Measurements from ENCODE around the gene GNL1.

DNA sequence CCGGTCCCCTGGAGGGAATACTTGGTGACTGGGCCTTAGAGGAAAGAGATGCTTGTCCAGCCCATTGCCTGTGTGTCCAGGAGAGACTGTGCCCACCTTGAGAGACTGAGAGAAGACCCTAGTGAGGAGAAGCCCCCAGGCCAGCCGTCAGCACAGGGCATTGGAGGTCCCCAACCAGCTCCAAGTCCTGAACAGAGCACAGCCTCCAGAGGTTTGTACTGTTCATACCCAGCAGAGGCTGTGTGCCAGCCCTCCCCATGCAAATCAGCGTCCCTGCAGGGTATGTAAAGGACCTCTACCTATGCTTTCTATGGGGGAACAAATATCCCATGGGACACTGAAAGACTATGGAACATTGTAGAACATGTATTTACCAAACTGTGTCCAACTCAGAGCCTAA is 58.6 kb downstream of the GNL1 start:
- no peak for TF ChIP-seq CTCF (IDR thresholded peaks at IDR 0.05; ENCODE audit: borderline replicate concordance, extremely low read depth, low read length, poor library complexity, severe bottlenecking)
- no peak for TF ChIP-seq EZH2 (IDR thresholded peaks at IDR 0.05; ENCODE audit: borderline replicate concordance, low read depth, low read length, severe bottlenecking)

All from DND-41 (cell line).